Trophoblast cell (in vitro differentiated cells and primary cell): ENCODE measurements around the gene NLRP11.
A peak's percentile ranks its signal among the peaks of the same experiment; 100 is the strongest.

ENCODE experiments used
- DNase-seq, 2 donors: peaks; one replicate each; pipeline ENCODE4 v3.0.0-alpha.2; 2016
- H2AFZ ChIP-seq: 2 replicates; pipeline ENCODE4 v1.6.1; 2013; ENCODE audit warnings: low read length, moderate library complexity, mild to moderate bottlenecking; ENCODE audit not compliant: insufficient read depth, poor library complexity
- H2AK5ac ChIP-seq: 2 replicates; pipeline ENCODE4 v1.6.1; 2013; ENCODE audit warnings: mild to moderate bottlenecking, low read length
- H2BK120ac ChIP-seq: 2 replicates; pipeline ENCODE4 v1.6.1; 2013; ENCODE audit warnings: low read length, mild to moderate bottlenecking, moderate library complexity; ENCODE audit not compliant: insufficient read depth, poor library complexity
- H2BK12ac ChIP-seq: 2 replicates; pipeline ENCODE4 v1.6.1; 2013; ENCODE audit warnings: mild to moderate bottlenecking, low read length, moderate library complexity
- H2BK5ac ChIP-seq: 2 replicates; pipeline ENCODE4 v1.6.1; 2013; ENCODE audit warnings: low read length, low read depth, moderate library complexity, mild to moderate bottlenecking; ENCODE audit not compliant: poor library complexity
- H3K14ac ChIP-seq: 2 replicates; pipeline ENCODE4 v1.6.1; 2013; ENCODE audit warnings: mild to moderate bottlenecking, low read length
- H3K18ac ChIP-seq: 2 replicates; pipeline ENCODE4 v1.6.1; 2013; ENCODE audit warnings: mild to moderate bottlenecking, low read length
- H3K23ac ChIP-seq: 2 replicates; pipeline ENCODE4 v1.6.1; 2013; ENCODE audit warnings: low read length
- H3K27ac ChIP-seq: 2 replicates; pipeline ENCODE4 v1.5.1; 2013; ENCODE audit warnings: low read depth, mild to moderate bottlenecking, inconsistent platforms, low read length, moderate library complexity
- H3K27me3 ChIP-seq: 2 replicates; pipeline ENCODE4 v1.6.1; 2013; ENCODE audit warnings: inconsistent platforms, mild to moderate bottlenecking, low read length, moderate library complexity; ENCODE audit not compliant: insufficient read depth
- H3K36me3 ChIP-seq, 2 experiments: 1 replicate in 1 of 2; 2 replicates in 1 of 2; pipeline ENCODE4 v1.6.1; 2013; ENCODE audit warnings: low read length in 2 of 2, mild to moderate bottlenecking in 2 of 2, moderate library complexity in 1 of 2; ENCODE audit not compliant: insufficient read depth in 2 of 2, control insufficient read depth in 1 of 2
- H3K4ac ChIP-seq: 2 replicates; pipeline ENCODE4 v1.6.1; 2013; ENCODE audit warnings: low read depth, mild to moderate bottlenecking, low read length, moderate library complexity
- H3K4me1 ChIP-seq, 2 experiments: 1 replicate in 1 of 2; 2 replicates in 1 of 2; pipeline ENCODE4 v1.6.1; 2013; ENCODE audit warnings: low read length in 2 of 2, mild to moderate bottlenecking in 2 of 2, moderate library complexity in 1 of 2; ENCODE audit not compliant: insufficient read depth in 2 of 2, control insufficient read depth in 1 of 2
- H3K4me2 ChIP-seq: 2 replicates; pipeline ENCODE4 v1.6.1; 2013; ENCODE audit warnings: inconsistent platforms, mild to moderate bottlenecking, low read length, moderate library complexity
- H3K4me3 ChIP-seq: 2 replicates; pipeline ENCODE4 v1.5.1; 2013; ENCODE audit warnings: mild to moderate bottlenecking, low read depth, low read length, inconsistent platforms
- H3K79me1 ChIP-seq: one replicate; pipeline ENCODE4 v1.6.1; 2013; ENCODE audit warnings: low read length
- H3K79me2 ChIP-seq: 2 replicates; pipeline ENCODE4 v1.6.1; 2013; ENCODE audit warnings: low read length, mild to moderate bottlenecking; ENCODE audit not compliant: control insufficient read depth, insufficient read depth, poor library complexity
- H3K9ac ChIP-seq: 2 replicates; pipeline ENCODE4 v1.6.1; 2013; ENCODE audit warnings: mild to moderate bottlenecking, low read length
- H3K9me3 ChIP-seq: 2 replicates; pipeline ENCODE4 v1.6.1; 2013; ENCODE audit warnings: low read depth, mild to moderate bottlenecking, control low read depth, inconsistent platforms, low read length; ENCODE audit not compliant: insufficient read depth
- H4K12ac ChIP-seq: 2 replicates; pipeline ENCODE4 v1.6.1; 2013; ENCODE audit warnings: low read depth, mild to moderate bottlenecking, low read length, moderate library complexity
- H4K8ac ChIP-seq: 2 replicates; pipeline ENCODE4 v1.6.1; 2013; ENCODE audit warnings: low read depth, mild to moderate bottlenecking, low read length, moderate library complexity
- H4K91ac ChIP-seq: one replicate; pipeline ENCODE4 v1.6.1; 2013; ENCODE audit warnings: low read depth, mild to moderate bottlenecking, low read length, moderate library complexity
- WGBS: extraction: QIAGEN DNeasy Blood & Tissue Kit; methylation state at CpG from one replicate; pipeline ENCODE4 v1.1.7; 2013; ENCODE audit warnings: missing lambda C conversion rate; ENCODE audit not compliant: insufficient read length, insufficient coverage; ENCODE audit errors: extremely low coverage; 5-methylcytosine and 5-hydroxymethylcytosine counted together

Gene NLRP11

GRCh38 chr19:55813906-55814305, 17.9 kb downstream of the NLRP11 start:
- Histone ChIP-seq H2BK120ac (no peak overlapping the region), H3K36me3 (no peaks in the 10 kb centered on the region), H3K18ac (no peak overlapping the region), H3K79me2 (no peaks in the 10 kb centered on the region), H3K4me3 (no peak overlapping the region), H2AK5ac (no peak overlapping the region), H3K23ac (no peak overlapping the region), H3K79me1 (no peaks in the 10 kb centered on the region), H3K27ac (no peak overlapping the region), H3K9ac (no peak overlapping the region), H2BK5ac (no peak overlapping the region), H4K8ac (no peak overlapping the region), H3K9me3 (peaks cover 18% of the 10 kb centered on the region), H2BK12ac (no peak overlapping the region), H3K14ac (no peak overlapping the region), H4K12ac (no peak overlapping the region), H2AFZ (no peak overlapping the region), H4K91ac (no peak overlapping the region), H3K27me3 (no peaks in the 10 kb centered on the region), H3K4ac (no peak overlapping the region), H3K4me1 (no peaks in the 10 kb centered on the region), H3K4me2 (no peak overlapping the region)
- WGBS = no CpG with 5 or more reads among the region's 5 CpGs
- no peak for DNase-seq

GRCh38 chr19:55812449-55812848, 19.4 kb downstream of the NLRP11 start:
- DNase-seq = no peak
- Histone ChIP-seq H3K14ac (no peak overlapping the region), H2BK120ac (no peak overlapping the region), H3K9me3 (peaks cover 15% of the 10 kb centered on the region), H3K18ac (no peak overlapping the region), H3K27me3 (no peaks in the 10 kb centered on the region), H3K27ac (no peak overlapping the region), H4K91ac (no peak overlapping the region), H3K4me3 (no peak overlapping the region), H2AK5ac (no peak overlapping the region), H3K4me2 (no peak overlapping the region), H4K12ac (no peak overlapping the region), H3K4me1 (no peaks in the 10 kb centered on the region), H3K23ac (no peak overlapping the region), H2BK5ac (no peak overlapping the region), H3K9ac (no peak overlapping the region), H3K4ac (no peak overlapping the region), H4K8ac (no peak overlapping the region), H3K79me1 (no peaks in the 10 kb centered on the region), H2BK12ac (no peak overlapping the region), H2AFZ (no peak overlapping the region), H3K79me2 (no peaks in the 10 kb centered on the region), H3K36me3 (no peaks in the 10 kb centered on the region)
- no CpG with 5 or more reads among the region's 7 CpGs for WGBS

GRCh38 chr19:55811340-55811739, 20.5 kb downstream of the NLRP11 start:
- Histone ChIP-seq H3K27me3 (no peaks in the 10 kb centered on the region), H2BK120ac (no peak overlapping the region), H2BK5ac (no peak overlapping the region), H3K23ac (no peak overlapping the region), H2AK5ac (no peak overlapping the region), H2BK12ac (no peak overlapping the region), H3K36me3 (no peaks in the 10 kb centered on the region), H3K4ac (no peak overlapping the region), H4K8ac (no peak overlapping the region), H3K4me3 (no peak overlapping the region), H2AFZ (no peak overlapping the region), H4K12ac (no peak overlapping the region), H3K9ac (no peak overlapping the region), H3K9me3 (peaks cover 18% of the 10 kb centered on the region), H3K79me2 (no peaks in the 10 kb centered on the region), H3K4me2 (no peak overlapping the region), H3K27ac (no peak overlapping the region), H3K14ac (no peak overlapping the region), H3K4me1 (no peaks in the 10 kb centered on the region), H3K18ac (no peak overlapping the region), H4K91ac (no peak overlapping the region), H3K79me1 (no peaks in the 10 kb centered on the region)
- no CpG with 5 or more reads among the region's 3 CpGs for WGBS
- DNase-seq = no peak

- peak; percentile 63 to 80 for DNase-seq
- no peak overlapping the region for H4K8ac ChIP-seq
- no peaks in the 10 kb centered on the region for H3K79me1 ChIP-seq
- no peaks in the 10 kb centered on the region for H3K79me2 ChIP-seq
- no peaks in the 10 kb centered on the region for H3K4me1 ChIP-seq
- H2BK12ac ChIP-seq = no peak overlapping the region
- H3K4me3 ChIP-seq = peak overlapping the region; percentile 37
- H3K4me2 ChIP-seq = no peak overlapping the region
- H3K4ac ChIP-seq = no peak overlapping the region
- no CpG with 5 or more reads among the region's 20 CpGs for WGBS
- peaks cover 26% of the 10 kb centered on the region for H3K9me3 ChIP-seq
- H2BK120ac ChIP-seq = no peak overlapping the region
- H4K91ac ChIP-seq = no peak overlapping the region
- H3K9ac ChIP-seq = no peak overlapping the region
- H3K23ac ChIP-seq = no peak overlapping the region
- no peak overlapping the region for H3K18ac ChIP-seq
- no peaks in the 10 kb centered on the region for H3K36me3 ChIP-seq
- no peak overlapping the region for H3K14ac ChIP-seq
- H2AFZ ChIP-seq = no peak overlapping the region
- no peak overlapping the region for H3K27ac ChIP-seq
- no peak overlapping the region for H2AK5ac ChIP-seq
- H2BK5ac ChIP-seq = no peak overlapping the region
- no peak overlapping the region for H4K12ac ChIP-seq
- H3K27me3 ChIP-seq = no peaks in the 10 kb centered on the region
These were observed 22.3 kb downstream of the NLRP11 start for GRCh38 chr19:55809381-55810058.
